NCI-H446 (cell line): ENCODE measurements around the gene FAM76A.
A peak's percentile ranks its signal among the peaks of the same experiment; 100 is the strongest.
"Not testable (repeated sequence)": the region's sequence is repeated elsewhere in the genome, so short reads cannot be mapped to it uniquely, and the experiment has no call there.

ENCODE experiments used
- DNase-seq, 2 experiments: peaks; one replicate each; lab custom pipeline; 2025; lab: John Stamatoyannopoulos, UW

The FAM76A gene

DNA sequence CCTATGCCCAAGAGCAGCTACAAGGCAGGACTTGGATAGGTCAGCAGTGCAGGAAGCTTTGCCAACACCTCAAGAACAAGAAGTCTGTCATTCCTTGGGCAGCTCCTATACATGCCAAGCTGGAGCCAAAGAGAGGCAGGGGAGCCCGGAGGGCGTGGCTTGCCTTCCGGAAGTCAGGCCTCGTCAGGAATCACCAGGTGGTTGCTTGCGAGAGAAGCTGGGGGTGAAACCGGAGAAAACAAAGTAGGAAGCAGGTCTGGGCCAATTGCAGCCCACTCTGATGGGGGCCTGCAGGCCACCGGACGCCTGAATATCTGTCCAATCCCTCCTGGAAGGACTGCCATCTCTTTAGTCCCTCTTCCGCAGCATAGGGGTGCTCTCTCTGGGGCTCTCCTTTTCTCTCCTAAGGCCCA, 794 bp upstream of the FAM76A start:
- peak; percentile 26 to 58 for DNase-seq

DNA sequence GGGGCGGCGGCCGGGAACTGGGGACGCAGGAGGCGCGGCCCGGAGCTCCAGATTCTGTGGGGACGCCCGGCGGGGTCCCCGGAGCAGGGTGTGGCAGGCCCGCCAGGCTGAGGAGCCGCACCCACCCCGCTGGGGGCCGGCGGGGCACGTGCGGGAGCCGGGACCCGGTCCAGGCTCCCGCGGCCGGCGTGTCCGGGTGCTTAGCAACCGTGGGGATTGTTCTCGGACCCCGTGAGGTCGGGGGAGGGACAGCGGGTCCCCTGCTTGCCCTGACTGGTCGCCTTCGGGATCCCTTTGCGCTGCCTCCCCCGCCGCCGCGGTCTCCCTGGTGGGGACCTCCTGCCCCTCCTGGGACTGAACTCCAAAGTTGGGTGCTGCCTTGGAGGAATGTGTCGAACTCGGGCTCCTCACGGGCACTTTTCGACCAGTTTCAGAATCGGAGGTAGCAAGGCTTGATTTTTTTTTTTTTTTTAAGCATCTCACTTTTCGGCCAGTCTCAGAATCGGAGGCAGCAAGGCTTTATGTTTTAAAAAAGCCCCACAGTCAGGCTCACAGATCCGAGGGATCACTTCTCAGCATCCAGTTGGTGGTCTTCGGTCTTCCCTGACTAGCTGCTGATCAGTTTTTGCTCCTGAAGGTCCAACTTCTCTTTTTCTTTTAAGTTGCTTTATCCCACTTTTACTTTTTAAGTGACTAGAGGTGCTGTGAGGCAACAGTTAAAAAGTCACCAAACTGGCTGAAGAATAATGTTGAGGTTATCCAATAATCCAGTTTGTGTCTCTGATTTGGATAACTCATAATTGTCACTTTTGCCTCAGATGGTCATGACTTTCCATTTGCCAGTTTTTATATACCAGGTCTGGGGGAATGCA, 648 bp downstream of the FAM76A start:
- DNase-seq, result peak in 1 of 2 experiments; percentile 28

DNA sequence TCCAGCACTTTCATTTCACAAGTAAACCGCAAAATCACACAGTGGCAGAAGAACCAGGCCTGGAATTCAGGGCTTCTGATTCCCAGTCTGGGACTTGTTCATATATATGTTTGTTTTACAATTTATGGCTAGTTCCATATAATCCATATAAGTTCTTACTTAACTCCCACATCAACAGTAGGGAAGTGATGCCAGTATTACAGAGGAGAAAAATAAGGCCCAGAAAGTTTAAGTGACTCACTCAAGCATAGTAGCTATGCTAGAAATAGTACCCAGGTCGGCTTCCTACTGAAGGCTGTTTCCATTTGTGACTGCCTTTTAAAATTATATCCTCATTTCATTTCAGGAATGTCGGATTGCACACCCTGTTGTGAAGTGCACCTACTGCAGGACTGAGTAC, 1.4 kb downstream of the FAM76A start:
- no peak for DNase-seq

DNA sequence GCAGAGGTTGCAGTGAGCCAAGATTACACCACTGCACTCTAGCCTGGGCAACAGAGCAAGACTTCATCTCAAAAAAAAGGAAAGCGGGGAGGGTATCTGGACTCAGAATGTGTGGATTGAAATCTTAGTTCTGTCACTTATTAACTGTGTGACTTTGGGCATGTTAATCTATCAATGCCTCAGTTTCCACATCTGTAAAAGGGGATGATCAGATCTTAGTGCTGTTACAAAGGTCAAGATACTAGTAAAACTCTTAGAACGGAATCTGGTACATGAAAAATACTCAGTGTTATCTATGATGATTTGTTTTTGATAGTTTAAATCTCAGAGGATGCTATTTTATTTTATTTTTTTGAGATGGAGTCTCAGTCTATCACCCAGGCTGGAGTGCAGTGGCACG, 10.5 kb downstream of the FAM76A start:
- no peak for DNase-seq

DNA sequence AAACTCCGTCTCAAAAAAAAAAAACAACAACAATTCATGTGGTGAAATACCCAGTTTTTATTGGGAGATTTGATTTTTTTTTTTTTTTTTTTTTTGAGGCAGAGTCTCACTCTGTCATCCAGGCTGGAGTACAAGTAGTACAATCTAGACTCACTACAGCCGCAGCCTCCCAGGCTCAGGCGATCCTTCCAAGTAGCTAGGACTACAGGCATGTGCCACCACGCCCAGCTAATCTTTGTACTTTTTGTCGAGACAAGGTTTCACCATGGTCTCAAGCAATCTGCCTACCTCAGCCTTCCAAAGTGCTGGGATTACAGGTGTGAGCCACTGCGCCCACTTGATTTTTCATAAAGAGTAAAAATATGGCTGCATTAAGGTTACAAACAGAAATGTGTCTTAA, 15.4 kb downstream of the FAM76A start:
- DNase-seq, result no peak

DNA sequence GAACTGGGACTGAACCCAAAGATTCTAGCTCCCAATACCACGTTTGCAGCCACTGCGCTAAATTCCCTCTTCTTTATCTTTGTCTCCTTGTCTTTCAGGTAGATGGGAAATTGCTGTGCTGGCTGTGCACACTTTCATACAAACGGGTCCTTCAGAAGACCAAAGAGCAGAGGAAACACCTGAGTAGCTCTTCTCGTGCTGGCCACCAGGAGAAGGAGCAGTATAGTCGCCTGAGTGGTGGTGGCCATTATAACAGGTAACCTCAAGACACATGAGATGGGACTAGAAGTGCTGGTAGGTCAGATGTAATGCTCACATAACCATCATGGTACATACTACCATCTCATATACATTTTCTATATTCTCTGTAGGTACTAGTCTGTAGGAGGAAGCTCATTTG, 18.8 kb downstream of the FAM76A start:
- no peak for DNase-seq

DNA sequence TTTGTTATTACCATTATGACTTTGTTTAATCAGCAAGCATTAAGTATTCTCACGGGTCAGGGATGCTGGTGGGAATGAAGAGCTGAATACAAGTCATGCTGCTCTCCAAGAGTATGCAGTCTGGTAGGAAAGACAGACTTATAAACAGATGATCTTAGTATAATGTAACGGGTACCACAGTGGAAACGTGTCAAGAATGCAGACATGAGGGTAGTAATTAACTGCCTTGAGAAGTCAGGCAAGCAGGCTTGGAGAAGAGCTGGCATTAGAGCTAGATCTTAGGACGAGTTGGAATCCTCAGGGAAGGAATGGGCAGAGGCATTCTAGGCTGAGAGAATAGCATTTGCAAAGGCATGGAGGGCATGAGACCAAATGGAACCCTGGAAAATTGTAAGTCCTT, 19.7 kb downstream of the FAM76A start:
- no peak for DNase-seq

DNA sequence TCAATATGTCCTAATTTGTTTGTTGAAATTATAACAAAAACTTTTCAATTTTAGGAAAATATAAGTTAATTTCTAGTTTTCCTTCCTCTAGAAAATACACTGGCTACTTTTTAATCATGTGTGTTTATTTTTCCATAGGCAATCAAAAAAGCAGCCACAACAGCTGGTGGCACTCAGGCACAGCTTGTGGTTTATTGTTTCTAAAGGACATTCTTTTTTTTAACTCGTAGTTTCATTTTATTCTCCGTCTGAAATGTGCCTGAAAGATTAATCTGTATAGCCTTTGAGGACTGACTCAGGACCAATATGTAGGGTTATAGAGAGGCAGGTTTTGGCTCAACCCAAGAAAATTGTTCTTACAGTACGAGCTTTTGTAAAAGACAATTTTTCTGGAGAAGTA, 26.6 kb downstream of the FAM76A start:
- no peak for DNase-seq

DNA sequence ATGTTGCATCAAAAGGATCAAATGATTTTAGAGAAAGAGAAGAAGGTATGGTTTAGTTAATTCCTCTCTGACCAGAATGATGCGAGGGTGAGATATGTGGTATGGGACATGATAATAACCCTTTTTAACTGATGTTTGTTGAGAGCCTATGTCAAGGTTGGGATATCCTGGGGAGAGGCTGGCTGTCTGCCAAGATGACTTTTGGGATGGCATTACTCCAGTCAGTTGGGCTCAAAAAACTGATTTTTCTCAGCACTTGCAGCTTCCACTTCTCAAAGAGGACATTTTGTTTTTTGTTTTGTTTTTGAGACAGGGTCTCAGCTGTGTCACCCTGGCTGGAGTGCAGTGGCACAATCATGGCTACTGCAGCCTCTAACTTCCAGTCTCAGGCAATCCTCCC, 29.5 kb downstream of the FAM76A start:
- DNase-seq, result no peak

DNA sequence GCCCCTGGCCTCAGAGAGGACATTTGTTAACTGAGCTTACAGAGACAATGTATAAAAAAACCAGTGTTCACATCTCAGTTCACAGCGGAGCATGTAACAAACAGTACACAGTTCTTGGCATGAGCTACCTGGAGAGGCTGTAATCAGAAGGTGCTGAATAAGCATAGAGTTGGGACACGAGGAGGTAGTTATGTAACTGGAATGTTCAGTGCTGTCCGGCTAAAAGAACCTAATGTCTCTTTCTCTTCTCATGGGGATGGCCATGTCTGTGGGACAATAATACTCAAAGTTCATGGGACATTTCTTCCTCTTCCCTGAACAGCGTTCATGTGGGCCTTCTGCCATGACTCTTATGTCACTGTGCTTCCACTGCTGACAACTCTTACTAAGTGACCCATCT, 30.1 kb downstream of the FAM76A start:
- no peak for DNase-seq

DNA sequence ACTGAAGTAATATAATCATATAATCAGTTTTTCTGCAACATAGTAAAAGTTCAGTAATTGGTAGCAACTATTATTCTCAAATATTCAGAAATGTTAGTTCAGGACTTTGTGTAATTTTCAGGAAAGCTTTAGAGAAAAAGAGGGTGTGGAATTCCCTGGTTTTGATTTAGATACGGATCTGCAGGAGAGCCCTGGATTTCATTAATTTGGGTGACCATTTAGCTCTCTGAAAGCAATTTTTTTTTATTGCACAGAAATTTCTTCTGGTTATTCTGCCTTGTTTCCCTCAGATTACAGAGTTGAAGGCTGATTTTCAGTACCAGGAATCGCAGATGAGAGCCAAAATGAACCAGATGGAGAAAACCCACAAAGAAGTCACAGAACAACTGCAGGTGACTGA, 33.5 kb downstream of the FAM76A start:
- DNase-seq, result no peak

DNA sequence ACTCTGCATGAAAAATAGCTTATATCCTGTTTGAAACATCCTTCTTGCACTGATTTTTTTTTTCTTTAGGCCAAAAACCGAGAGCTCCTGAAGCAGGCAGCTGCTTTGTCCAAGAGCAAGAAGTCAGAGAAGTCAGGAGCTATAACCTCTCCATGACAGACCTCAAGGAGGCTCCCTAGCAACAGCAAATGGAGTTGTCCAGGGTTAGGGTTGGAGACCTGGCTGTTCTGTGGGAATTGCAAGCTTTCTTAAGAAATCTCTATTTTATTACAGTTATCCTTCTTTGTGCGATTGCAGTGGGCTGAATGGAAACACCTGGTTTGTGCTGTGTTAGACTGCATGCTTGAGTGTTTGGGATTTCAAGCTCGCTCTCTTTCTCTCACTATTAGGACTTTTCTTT, 34.7 kb downstream of the FAM76A start:
- DNase-seq, result no peak

DNA sequence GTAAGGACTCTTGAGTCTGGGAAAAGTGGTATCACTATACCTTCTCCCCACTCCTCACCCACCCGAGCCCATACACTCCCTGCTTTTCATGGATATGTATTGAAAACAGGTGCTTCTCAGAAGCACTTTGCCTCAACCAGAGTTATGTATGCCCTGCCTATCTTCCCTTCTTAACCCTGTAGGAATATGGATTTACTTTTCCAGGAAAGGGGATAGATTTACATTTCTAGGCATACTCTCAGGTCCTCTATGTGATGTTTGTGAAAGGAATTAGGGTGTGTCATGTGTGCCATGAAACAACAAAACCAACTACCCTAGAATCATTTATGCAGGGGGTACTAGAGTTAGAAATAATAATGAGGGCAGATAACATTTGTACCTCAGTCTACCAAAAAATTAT, 36.3 kb downstream of the FAM76A start:
- no peak for DNase-seq

DNA sequence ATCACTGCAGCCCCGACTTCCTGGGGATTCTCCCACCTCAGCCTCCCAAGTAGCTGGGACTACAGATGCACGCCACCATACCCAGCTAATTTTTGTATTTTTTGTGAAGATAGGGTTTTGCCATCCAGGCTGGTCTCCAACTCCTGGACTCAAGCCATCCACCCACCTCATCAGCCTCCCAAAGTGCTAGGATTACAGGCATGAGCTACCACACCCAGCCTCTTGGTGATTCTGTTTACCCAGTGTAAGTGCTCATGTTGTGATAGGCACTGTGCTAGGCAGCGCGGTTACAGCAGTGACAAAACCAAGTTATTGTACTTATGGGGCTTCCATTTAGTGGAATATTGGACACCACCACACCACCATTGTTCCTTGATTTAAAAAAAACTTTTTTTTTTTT, 37.6 kb downstream of the FAM76A start:
- no peak for DNase-seq

DNA sequence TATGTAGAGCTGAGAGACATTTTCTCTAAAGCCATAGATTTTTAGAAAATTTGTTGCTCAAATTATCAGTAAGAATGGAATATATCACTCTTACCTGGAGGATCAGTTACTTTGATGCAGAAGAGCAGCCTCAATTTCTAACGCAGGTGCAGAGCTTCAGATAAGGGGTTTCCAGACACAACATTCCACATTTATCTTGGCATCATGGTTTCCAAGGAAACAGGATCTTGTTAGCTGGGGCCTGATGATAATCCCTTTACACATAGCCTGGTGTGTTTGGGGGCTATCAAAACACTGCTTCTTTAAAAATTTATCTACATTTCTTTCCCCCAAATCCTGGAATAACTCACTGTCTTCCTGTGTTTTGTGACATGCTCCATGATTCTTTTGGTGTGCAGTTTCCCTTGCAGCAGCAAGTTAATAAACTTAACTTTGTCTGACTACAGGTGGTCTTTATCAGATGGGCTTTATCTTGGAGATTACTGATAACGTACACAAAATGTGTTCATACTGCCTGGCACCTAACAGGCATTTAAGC, 44.6 kb downstream of the FAM76A start:
- DNase-seq, result no peak

DNA sequence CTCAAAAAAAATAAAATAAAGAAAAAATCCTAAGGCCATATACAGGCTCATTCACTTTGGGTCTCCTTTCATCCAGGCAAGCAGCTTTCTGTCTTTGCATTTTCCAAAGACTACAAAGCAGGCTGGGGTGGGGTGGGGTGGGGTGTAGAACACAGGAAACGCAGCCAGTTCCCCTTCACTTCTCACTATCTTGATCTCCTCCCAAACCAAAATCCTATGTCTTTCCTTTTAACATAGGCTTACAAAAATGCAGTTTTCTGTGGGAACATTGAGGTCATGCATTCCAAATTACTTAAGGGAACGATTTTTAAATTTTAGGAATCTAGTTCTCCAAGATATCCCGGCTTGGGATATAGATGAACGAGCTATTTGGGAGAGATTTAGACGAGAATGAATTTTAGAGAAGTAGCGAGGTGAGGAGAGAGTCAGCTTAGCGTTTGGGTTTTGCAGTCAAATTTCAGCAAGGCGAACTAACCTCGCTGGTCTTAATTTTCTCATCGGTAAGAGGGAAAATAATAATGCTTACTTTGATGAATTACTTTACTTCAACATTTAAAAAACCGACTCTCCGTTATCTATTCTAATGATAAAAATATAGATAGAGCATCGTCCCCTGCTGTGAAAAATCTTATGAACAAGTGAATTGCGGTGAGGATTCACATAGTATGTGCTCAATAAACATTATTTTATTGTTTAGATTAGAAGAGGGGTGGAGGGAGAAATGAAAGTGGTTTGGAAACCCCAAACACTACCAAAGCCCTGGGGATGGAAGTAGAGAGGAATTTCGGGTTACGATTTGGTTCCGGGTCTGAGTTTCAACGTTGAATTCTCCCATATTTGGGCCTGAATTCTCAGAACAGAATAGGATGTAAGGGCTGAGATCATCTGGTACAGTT, 46.5 kb downstream of the FAM76A start:
- DNase-seq, result no peak

DNA sequence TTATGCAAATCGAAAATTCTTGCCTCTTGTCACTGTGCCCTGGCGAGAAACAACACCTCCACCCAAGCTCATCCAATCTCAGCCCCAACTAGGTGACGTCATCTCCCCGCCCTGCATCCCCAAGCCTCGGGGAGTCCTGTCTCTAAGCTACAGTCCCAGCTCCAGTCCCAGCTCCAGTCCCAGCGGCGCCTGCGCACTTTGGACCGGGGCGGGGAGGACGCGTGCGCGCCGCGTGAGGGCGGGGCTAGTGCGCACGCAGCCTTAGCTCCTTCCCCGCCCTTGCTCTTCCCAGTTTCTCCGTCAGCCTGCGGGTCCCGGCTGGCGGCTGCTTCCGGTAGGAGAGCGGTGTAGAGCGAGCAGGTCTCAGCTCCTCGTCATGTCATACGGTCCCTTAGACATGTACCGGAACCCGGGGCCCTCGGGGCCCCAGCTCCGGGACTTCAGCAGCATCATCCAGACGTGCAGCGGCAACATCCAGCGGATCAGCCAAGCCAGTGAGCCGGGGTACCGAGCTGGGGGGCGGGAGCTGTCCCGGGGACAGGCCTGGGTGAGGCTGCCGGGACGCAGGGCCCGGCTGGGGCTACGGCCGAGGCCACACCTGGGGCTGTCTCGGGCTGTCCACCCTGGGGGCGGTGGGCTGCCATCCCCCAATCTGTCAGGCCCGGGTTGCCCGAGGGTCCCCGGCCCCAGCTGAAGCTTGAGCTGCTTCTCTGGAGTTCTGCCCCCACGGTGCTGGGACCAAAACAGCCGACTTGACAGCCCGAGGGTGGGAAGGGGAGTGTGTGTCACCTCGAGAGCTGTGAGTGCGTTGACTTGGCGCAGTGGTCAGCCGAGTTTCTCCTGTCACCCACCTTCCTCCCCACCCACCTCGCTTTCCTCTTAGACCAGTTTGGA, 47.4 kb downstream of the FAM76A start, which contains the start of gene STX12:
Gene STX12 (plus strand): TSS at position 288 of the 894 bp plus-strand sequence. CDS start 89 bp downstream, at position 377.
- DNase-seq, result peak; percentile 98 to 99

DNA sequence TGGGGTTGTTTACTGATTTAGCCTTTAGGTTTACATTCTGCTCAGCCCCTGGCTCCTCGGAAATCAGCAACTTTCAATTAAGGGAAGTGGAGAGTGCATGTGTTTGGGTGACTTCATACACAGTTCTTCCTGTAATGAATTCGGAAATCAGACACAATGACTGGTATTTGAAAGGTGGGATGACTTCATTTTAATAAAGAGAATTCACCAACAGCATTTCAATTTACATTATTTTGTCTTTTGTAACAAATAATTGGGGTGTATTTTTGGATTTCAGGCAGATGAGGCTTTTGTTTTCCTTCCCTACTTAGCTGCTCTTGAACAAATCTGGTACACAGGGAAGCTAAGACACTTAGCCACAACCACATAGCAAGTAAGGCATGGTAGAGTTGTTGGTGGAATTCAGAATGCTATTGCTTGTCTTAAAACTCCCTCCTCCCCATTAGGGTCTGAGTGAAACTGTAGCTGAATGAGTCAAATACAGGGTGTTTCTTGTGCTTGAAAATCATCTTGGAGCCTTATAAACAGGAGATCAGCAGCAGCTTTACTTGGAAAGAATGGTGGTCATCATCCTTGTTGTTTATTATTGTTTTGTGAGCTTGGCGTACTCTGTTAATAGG, 48.2 kb downstream of the FAM76A start:
- DNase-seq, result no peak

DNA sequence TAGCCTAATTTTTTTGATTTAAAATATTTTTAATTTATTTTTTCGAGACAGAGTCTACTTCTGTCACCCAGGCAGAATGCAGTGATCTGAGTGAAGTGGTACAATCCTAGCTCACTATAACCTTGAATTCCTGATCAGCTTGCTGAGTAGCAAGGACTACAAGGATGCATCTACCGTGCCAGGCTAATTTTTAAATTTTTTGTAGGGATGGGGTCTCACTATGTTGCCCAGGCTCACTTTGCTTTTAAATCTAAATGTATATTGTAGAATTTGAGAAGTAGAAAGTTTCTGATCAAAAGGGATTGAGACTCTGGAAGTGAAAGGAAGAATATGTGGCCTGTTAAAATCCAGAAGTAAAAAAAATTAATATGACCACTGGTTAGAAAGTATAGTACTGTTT, 48.9 kb downstream of the FAM76A start:
- DNase-seq, result no peak

DNA sequence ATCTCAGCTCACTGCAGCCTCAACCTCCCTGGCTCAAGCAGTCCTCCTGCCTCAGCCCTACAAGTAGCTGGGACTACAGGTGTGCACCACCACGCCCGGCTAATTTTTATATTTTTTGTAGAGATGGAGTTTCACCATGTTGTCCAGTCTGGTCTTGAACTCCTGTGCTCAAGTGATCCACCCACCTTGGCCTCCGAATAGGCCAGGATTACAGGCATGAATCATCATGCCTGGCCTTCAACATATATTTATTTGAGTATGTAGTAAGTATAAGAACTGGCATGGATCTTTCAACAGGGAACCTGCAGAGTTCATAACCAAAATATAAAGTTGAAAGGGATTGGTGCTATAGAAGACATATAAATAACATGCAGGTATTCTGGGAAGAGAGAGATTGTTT, 49.6 kb downstream of the FAM76A start:
- DNase-seq, result not testable (repeated sequence)

DNA sequence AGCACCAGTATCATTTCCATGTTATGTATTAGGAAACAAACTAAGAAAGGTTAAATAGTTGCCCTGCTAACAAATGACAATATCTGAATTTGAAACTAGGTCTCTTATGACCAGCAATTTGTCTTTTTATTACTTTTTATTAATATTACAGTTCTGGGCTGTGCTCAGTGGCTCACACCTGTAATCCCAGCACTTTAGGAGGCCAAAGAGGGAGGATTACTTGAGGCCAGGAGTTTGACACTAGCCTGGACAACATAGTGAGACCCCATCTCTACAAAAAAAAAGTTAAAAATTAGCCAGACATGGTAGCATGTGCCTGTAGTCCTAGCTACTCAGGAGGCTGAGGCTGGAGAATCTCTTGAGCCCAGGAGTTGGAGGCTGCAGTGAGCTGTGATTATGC, 50.5 kb downstream of the FAM76A start:
- not testable (repeated sequence) for DNase-seq
